HG03066 (cell line): ENCODE measurements around the gene LRIG1.

ENCODE experiments used
- ATAC-seq: cut with Tn5 transposase; IDR thresholded peaks from one replicate; pipeline ENCODE4 v1.9.1; 2021; ENCODE audit warnings: low read depth; ENCODE audit not compliant: unreplicated experiment

Gene LRIG1

GRCh38 chr3:66451766-66452165 lies 49.1 kb downstream of the LRIG1 start:
- ATAC-seq, result no peak

- no peak for ATAC-seq
These were observed 50.3 kb downstream of the LRIG1 start for GRCh38 chr3:66450390-66451022.

- peak; percentile 64 for ATAC-seq
These were observed 51.3 kb downstream of the LRIG1 start for GRCh38 chr3:66449411-66449974.

- ATAC-seq, result no peak
These were observed 56.6 kb downstream of the LRIG1 start for GRCh38 chr3:66444146-66444644.

- no peak for ATAC-seq
These were observed 57.6 kb downstream of the LRIG1 start for GRCh38 chr3:66443118-66443803.

GRCh38 chr3:66442254-66443117 lies 58.3 kb downstream of the LRIG1 start:
- no peak for ATAC-seq

- ATAC-seq, result no peak
These were observed 59.1 kb downstream of the LRIG1 start for GRCh38 chr3:66441692-66442091.

- ATAC-seq, result no peak
These were observed 59.7 kb downstream of the LRIG1 start for GRCh38 chr3:66441129-66441528.

GRCh38 chr3:66439666-66440344 lies 61.0 kb downstream of the LRIG1 start:
- ATAC-seq, result no peak

- no peak for ATAC-seq
These were observed 62.8 kb downstream of the LRIG1 start for GRCh38 chr3:66438046-66438445.

GRCh38 chr3:66437341-66437929 lies 63.4 kb downstream of the LRIG1 start:
- ATAC-seq, result no peak

GRCh38 chr3:66435989-66436388 lies 64.8 kb downstream of the LRIG1 start:
- no peak for ATAC-seq

GRCh38 chr3:66434726-66435125 lies 66.1 kb downstream of the LRIG1 start:
- no peak for ATAC-seq

- no peak for ATAC-seq
These were observed 67.4 kb downstream of the LRIG1 start for GRCh38 chr3:66433522-66433782.

GRCh38 chr3:66432767-66433521 lies 67.9 kb downstream of the LRIG1 start:
- no peak for ATAC-seq

GRCh38 chr3:66432041-66432766 lies 68.6 kb downstream of the LRIG1 start:
- no peak for ATAC-seq

- no peak for ATAC-seq
These were observed 69.3 kb downstream of the LRIG1 start for GRCh38 chr3:66431494-66431893.

GRCh38 chr3:66430876-66431275 lies 69.9 kb downstream of the LRIG1 start:
- ATAC-seq, result no peak

GRCh38 chr3:66428733-66429132 lies 72.1 kb downstream of the LRIG1 start:
- no peak for ATAC-seq
